KOPT-K1 (cell line): ENCODE measurements around the gene SMIM35.

Source experiments
- H3K27ac ChIP-seq: fragments of 200-600 bp; sonication (generic); 2 replicates; pipeline ENCODE4 v1.5.1; 2016; ENCODE audit warnings: antibody characterized with exemption, mild to moderate bottlenecking, low read depth, low read length; ENCODE audit not compliant: poor library complexity, severe bottlenecking
- H3K36me3 ChIP-seq: fragments of 200-600 bp; sonication (generic); 2 replicates; pipeline ENCODE4 v1.5.1; 2017; ENCODE audit warnings: antibody characterized with exemption, mild to moderate bottlenecking, low read length, moderate library complexity; ENCODE audit not compliant: insufficient read depth
- H3K9me3 ChIP-seq: fragments of 200-600 bp; sonication (generic); 2 replicates; pipeline ENCODE4 v1.5.1; 2017; ENCODE audit warnings: antibody characterized with exemption, low read length, mild to moderate bottlenecking; ENCODE audit not compliant: insufficient read depth, poor library complexity, severe bottlenecking

SMIM35 gene

DNA sequence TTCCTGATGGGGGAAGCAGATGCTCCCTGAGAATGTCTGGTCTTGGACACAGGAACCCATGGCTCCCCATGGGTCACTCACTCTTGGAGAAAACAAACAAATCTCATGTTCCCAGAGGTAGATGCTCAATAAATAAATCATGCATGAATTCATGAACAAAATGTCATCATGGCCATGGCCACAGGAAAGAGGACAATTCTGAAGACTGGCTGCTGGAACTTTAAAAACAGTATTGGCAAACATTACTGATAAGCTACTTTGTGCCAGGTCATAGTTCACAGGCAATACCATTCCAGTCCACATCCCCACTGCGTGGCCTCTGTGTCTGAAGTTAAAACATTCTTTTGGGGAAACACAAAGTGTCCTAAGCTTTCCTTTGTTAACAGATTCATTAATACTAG is 9.2 kb upstream of the SMIM35 start:
- Histone ChIP-seq H3K9me3 (no peaks in the 10 kb centered on the region), H3K36me3 (no peaks in the 10 kb centered on the region), H3K27ac (no peak overlapping the region)

- Histone ChIP-seq H3K36me3 (no peaks in the 10 kb centered on the region), H3K27ac (no peak overlapping the region), H3K9me3 (no peaks in the 10 kb centered on the region)
These were observed 8.7 kb upstream of the SMIM35 start for GRCh38 chr11:118095493-118095892.

- H3K27ac ChIP-seq: no peak overlapping the region
- peaks cover 8% of the 10 kb centered on the region for H3K9me3 ChIP-seq
- H3K36me3 ChIP-seq: no peaks in the 10 kb centered on the region
These were observed 6.3 kb upstream of the SMIM35 start for GRCh38 chr11:118092907-118093571.

DNA sequence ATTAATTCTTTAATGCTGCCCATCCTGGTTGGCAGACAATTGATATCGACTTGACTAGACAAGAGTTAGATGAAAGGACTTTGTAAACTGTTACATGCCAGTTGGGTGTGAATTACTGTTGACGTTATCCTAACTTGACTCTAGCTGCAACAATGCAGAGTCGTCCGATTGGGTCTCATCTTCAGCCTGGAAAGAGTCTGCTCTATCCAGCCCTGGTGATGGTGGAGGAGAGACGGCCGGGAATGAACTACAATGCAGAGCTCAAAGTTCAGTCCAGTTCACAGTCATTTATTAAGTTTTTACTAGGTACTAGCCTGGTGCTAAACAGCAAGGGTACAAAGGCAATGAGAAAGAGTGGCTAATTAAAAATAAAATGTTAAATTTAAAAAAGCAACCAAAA is 4.9 kb upstream of the SMIM35 start:
- Histone ChIP-seq H3K36me3 (no peaks in the 10 kb centered on the region), H3K27ac (no peak overlapping the region), H3K9me3 (peaks cover 22% of the 10 kb centered on the region)

DNA sequence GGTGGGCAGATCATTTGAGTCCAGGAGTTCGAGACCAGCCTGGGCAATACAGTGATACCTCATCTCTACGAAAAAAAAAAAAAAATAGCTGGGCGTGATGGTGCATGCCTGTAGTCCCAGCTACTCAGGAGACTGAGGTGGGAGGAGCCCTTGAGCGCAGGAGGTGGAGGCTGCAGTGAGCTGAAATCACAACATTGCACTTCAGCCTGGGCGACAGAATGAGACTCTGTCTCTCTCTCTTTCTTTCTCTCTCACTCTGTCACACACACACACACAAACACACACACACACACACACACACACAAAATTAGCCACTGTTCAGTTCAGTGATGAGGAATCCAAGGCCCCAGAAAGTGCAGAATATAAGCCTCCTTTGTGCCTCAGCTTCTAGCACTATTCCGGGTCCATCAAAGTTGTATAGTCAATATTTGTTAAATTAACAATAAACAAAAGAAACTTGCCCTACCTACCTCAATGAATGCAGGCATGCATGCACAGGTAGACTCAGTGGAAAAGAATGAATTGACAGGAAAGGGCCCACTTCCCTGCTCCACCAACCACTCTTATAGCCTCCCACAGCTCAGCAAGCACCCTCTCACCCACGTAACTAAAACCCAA is 3.9 kb upstream of the SMIM35 start:
- H3K36me3 ChIP-seq: no peaks in the 10 kb centered on the region
- H3K9me3 ChIP-seq: peaks cover 26% of the 10 kb centered on the region
- no peak overlapping the region for H3K27ac ChIP-seq

DNA sequence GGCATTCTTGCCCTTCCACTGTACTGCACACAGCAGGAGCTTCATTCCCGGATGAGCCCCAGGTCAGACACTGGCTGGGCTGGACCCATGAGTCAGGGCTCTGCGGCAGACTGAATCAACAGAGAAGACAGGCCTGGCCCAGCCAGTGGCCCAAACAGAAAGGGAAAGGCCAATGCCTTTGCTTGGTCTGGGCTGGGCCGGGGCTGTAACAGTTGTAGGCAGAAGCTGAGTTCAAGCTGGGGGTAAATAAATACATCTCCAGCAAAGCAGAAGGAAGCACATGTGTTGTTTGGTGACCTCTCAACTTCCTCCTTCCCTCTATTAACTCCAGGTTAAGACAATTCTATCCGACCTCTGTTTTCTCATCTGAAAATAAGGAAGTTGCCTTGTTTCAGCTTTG is 1.8 kb upstream of the SMIM35 start:
- Histone ChIP-seq H3K27ac (no peak overlapping the region), H3K36me3 (no peaks in the 10 kb centered on the region), H3K9me3 (peaks cover 26% of the 10 kb centered on the region)

- Histone ChIP-seq H3K27ac (no peak overlapping the region), H3K36me3 (no peaks in the 10 kb centered on the region), H3K9me3 (peaks cover 26% of the 10 kb centered on the region)
These were observed 1.2 kb upstream of the SMIM35 start for GRCh38 chr11:118087931-118088330.

DNA sequence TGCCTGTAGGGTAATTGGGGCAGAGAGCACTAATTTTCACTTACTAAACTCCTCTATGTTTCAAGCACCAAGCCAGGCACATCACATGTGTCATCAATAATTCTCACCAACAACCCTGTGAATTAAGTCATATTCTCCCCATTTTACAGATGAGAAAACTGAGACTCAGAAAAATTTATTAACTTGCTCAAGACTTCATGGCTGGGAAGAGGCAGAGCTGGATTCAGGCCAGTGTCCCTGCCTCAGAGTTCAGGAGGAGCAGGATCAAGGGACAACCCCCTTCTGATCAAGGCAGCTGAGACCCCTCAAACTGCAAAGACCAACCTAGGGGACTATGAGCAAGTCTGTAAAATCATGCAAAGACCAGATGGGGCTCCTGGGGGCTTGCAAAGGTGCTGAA is 2.1 kb downstream of the SMIM35 start:
- H3K27ac ChIP-seq: no peak overlapping the region
- no peaks in the 10 kb centered on the region for H3K36me3 ChIP-seq
- H3K9me3 ChIP-seq: peaks cover 26% of the 10 kb centered on the region

DNA sequence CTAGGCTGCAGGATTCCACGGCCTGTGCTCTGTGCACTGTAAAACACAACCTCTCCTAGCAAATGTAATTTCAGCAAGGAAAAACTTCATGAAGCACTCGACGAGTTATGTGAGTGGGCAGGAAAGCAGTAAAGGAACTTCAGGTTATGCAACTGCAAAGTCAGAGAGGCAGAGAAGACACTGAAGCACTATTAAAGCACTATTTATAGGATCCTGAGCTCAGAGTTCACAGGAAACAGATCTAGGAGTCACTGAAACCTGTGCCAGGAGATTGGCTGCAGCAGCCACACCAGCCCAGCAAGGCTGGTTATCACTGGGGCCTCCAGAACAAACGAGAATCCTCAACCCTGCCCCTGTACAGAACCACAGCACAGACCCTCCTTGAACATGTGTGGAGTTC is 2.5 kb downstream of the SMIM35 start:
- no peak overlapping the region for H3K27ac ChIP-seq

DNA sequence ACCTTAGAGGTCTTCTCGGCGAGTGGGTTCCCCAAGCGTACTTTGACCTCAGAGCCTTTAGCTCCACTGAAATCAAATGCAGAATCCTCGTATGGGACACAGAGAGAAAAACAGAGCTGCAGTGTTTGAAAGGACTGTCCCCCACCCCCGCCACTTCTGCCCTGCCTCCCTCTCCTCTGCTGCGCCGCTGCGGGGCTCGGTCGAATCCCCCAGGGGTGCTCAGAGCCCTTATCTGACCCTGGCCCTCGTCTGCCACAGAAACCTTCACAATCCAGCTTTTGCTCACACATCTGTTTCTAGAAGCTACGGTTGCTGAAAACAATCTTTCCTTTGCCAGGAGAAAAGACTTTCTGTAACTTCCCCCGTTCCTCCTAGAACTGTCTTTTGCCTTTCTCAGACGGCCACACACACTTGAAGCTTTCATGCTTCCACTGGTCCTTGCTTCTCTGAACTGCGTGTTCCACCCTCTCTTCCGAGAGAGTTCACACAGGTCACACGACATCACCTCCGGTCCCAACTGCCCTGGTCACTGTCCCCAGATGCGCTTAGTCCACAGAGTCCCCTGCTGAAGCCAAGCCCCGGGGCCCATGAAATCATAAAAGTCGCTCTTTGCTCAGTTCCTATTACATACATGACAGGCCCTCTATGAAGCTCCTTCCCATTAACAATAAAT is 3.7 kb downstream of the SMIM35 start:
- Histone ChIP-seq H3K36me3 (no peaks in the 10 kb centered on the region), H3K9me3 (peaks cover 18% of the 10 kb centered on the region), H3K27ac (no peak overlapping the region)

More for the DNA sequence above, 2.5 kb downstream of the SMIM35 start:
- no peaks in the 10 kb centered on the region for H3K36me3 ChIP-seq
- peaks cover 25% of the 10 kb centered on the region for H3K9me3 ChIP-seq

DNA sequence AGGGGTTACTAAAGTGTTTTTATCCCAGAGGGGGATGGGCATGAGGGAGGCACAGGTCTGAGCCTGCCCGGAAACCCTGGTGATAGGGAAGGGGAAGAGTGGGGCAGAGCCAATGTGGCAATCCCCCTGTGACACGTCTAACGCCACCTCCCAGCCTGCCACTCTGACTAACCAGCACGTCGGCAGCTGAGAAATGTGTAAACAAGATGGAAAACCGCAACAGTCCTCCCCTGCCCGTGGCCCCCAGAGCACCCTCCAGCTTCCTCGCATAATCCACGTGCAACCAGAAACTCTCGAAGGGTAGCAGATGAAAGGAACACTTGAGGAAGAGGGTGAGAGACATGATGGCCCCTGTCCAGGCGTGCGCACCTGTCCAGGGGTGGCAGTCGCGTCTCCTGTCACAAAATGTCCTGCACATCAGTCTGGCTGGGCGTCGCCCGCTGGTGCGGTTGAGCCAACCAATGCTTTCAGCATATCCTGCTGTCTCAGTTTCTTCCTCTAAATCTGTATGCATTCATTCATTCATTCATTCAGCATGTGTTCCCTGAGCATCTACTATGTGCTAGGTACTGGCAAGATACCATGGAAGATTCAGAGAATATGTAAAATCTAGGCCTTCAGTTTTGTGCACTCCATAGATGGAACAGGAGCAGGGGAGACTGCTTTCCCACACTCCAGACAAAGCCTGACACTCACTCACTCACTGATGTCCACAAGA is 5.4 kb downstream of the SMIM35 start:
- H3K9me3 ChIP-seq: peaks cover 2% of the 10 kb centered on the region
- no peaks in the 10 kb centered on the region for H3K36me3 ChIP-seq
- no peak overlapping the region for H3K27ac ChIP-seq

DNA sequence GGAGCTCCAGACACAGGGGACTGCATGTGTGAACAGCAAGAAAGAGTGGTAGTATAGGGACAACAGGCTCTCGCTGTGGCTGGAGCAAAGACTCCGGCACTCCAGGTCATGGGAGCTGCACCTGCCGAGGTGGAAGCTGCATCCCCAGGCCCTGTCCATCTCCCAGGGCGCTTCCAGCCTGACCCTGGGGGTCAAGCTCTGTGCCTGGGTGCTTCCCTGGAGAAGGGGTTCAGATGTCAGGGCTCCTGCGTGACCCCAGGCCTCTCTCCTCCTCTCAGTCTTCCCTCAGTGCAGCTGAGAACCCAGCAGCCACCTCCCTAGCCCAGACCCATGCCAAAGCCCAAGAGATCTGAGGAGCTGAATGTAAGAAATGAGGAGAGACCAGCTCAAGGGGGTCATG is 6.5 kb downstream of the SMIM35 start:
- H3K27ac ChIP-seq: no peak overlapping the region
- no peaks in the 10 kb centered on the region for H3K9me3 ChIP-seq
- no peaks in the 10 kb centered on the region for H3K36me3 ChIP-seq

DNA sequence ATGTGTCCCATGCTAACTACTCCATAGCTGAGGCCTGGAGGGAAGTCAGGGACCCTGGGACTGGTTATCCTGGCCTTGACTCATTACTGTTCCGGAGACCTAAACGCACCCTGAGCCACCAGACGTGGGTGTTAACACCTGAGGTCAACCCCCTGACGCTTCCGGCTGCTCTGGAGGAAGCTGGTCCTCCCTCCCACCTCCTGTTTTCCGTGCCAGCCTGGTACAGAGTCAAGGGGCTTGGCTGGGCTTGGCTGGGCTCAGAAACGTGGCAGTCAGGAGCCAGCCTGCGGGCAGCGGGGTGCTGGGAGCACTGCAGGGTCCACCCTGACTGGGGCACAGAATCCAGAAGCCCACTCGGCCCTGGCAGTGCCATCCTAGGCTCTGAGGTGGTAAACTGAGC is 7.3 kb downstream of the SMIM35 start:
- Histone ChIP-seq H3K27ac (no peak overlapping the region), H3K36me3 (no peaks in the 10 kb centered on the region), H3K9me3 (no peaks in the 10 kb centered on the region)

DNA sequence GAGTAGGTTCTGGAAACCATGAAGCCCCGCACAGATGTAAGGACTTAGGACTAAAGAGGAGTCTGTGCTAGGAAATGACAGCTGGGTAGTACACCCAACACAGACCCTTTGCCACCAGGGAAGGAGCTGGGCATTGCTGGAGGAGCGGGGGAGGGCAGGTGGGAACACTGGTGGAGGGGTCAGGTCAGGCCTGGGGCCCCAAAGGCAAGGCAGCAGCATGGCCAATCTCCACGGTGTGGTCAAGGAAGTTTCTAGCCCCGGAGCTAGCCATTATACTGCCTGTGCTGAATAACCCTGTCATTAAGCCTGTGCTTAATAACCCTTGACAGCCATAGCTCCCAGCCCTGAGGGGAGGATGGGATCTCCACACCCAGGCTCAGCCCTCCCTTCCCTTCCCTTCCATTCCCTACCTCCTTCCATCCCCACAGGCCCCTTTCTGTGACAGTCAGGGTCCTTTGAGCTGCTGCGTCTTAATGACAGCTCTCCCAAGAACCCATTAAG is 7.8 kb downstream of the SMIM35 start:
- H3K27ac ChIP-seq: no peak overlapping the region
- no peaks in the 10 kb centered on the region for H3K9me3 ChIP-seq

DNA sequence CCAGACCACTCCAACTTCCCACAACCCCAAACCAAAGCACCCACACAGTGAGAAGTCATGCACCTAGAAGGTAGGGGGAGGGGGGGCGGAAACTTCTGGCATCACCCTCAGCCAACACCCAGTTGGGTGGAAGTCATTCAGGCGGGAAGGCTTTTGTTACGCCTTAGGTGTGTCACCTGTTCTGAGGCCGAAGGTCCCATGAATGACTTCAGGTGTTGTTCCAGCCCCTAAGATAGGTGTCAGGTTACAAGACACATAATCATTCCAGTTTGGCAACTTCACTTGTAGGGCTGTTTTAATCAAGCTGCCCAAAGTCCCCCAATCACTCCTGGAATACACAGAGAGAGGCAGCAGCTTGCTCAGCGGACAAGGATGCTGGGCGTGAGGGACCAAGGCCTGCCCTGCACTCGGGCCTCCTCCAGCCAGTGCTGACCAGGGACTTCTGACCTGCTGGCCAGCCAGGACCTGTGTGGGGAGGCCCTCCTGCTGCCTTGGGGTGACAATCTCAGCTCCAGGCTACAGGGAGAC is 9.9 kb downstream of the SMIM35 start, which contains the start of gene TMPRSS4:
Gene TMPRSS4 (plus strand): TSS at position 325 of the 528 bp plus-strand sequence. CDS start 225 bp downstream, outside the sequence.
- H3K9me3 ChIP-seq: no peaks in the 10 kb centered on the region
- no peaks in the 10 kb centered on the region for H3K36me3 ChIP-seq
- H3K27ac ChIP-seq: no peak within 1 kb of the TSS

More for the DNA sequence above, 7.8 kb downstream of the SMIM35 start:
- no peaks in the 10 kb centered on the region for H3K36me3 ChIP-seq
